DOHH2 (cell line): ENCODE measurements around the gene SENP2.
A peak's percentile ranks its signal among the peaks of the same experiment; 100 is the strongest.
"Not testable (repeated sequence)": the region's sequence is repeated elsewhere in the genome, so short reads cannot be mapped to it uniquely, and the experiment has no call there.

Experiments used
- H3F3A ChIP-seq: fragments of 200-600 bp; sonication (generic), shearing (Covaris generic); 2 replicates; pipeline ENCODE4 v1.6.0; 2016; ENCODE audit warnings: antibody characterized with exemption, mild to moderate bottlenecking; ENCODE audit not compliant: control insufficient read depth, insufficient read depth
- H3K27ac ChIP-seq: fragments of 200-600 bp; sonication (generic); 2 replicates; pipeline ENCODE4 v1.5.1; 2014; ENCODE audit warnings: low read depth, mild to moderate bottlenecking, low read length, moderate library complexity
- H3K27me3 ChIP-seq: fragments of 200-600 bp; sonication (generic); 2 replicates; pipeline ENCODE4 v1.6.1; 2014; ENCODE audit warnings: mild to moderate bottlenecking, low read length, mixed read lengths; ENCODE audit not compliant: control insufficient read depth
- H3K36me3 ChIP-seq: fragments of 200-600 bp; sonication (generic); 2 replicates; pipeline ENCODE4 v1.6.1; 2014; ENCODE audit warnings: mild to moderate bottlenecking, low read length, moderate library complexity, mixed read lengths; ENCODE audit not compliant: control insufficient read depth
- H3K4me1 ChIP-seq: fragments of 200-600 bp; sonication (generic); 2 replicates; pipeline ENCODE4 v1.6.1; 2014; ENCODE audit warnings: mild to moderate bottlenecking, low read length, mixed read lengths; ENCODE audit not compliant: control insufficient read depth
- H3K4me2 ChIP-seq: fragments of 200-600 bp; sonication (generic); 2 replicates; pipeline ENCODE4 v1.6.0; 2014; ENCODE audit warnings: mild to moderate bottlenecking, low read length, moderate library complexity
- H3K4me3 ChIP-seq: fragments of 200-600 bp; sonication (generic); 2 replicates; pipeline ENCODE4 v1.5.1; 2014; ENCODE audit warnings: mild to moderate bottlenecking, low read length, mixed read lengths
- H3K79me2 ChIP-seq: fragments of 200-600 bp; sonication (generic); 2 replicates; pipeline ENCODE4 v1.6.1; 2014; ENCODE audit warnings: mild to moderate bottlenecking, low read length, mixed read lengths; ENCODE audit not compliant: control insufficient read depth
- H3K9me2 ChIP-seq: fragments of 200-600 bp; sonication (generic); replicated peaks from 2 replicates; pipeline ENCODE4 v1.6.1; 2014; ENCODE audit warnings: mild to moderate bottlenecking, low read length, mixed read lengths; ENCODE audit not compliant: control insufficient read depth
- H3K9me3 ChIP-seq: fragments of 200-600 bp; sonication (generic); 2 replicates; pipeline ENCODE4 v1.6.1; 2014; ENCODE audit warnings: antibody characterized with exemption, low read length, mixed read lengths; ENCODE audit not compliant: control insufficient read depth, insufficient read depth
- H4K20me1 ChIP-seq: fragments of 200-600 bp; sonication (generic); 2 replicates; pipeline ENCODE4 v1.6.0; 2014; ENCODE audit warnings: low read depth, mild to moderate bottlenecking, antibody characterized with exemption, low read length, moderate library complexity; ENCODE audit not compliant: control insufficient read depth, insufficient read depth
- CTCF ChIP-seq: fragments of 200-600 bp; sonication (generic); IDR thresholded peaks from one replicate; pipeline ENCODE4 v1.5.1; 2014; ENCODE audit warnings: antibody characterized with exemption, mild to moderate bottlenecking, low read depth, low read length; ENCODE audit not compliant: poor library complexity, severe bottlenecking
- EZH2phosphoT487 ChIP-seq: fragments of 200-600 bp; sonication (generic); IDR thresholded peaks from 2 replicates; pipeline ENCODE4 v1.6.1; 2017; ENCODE audit warnings: borderline replicate concordance, mild to moderate bottlenecking, antibody characterized with exemption, low read length, moderate library complexity, mixed read lengths

Gene SENP2

GRCh38 chr3:185658943-185659342, 72.8 kb downstream of the SENP2 start:
- no peak overlapping the region for H3K27ac ChIP-seq
- no peak for TF ChIP-seq CTCF
- no peak for TF ChIP-seq EZH2phosphoT487
- H4K20me1 ChIP-seq = no peaks in the 10 kb centered on the region
- H3K79me2 ChIP-seq = no peaks in the 10 kb centered on the region
- peaks cover 18% of the 10 kb centered on the region for H3K27me3 ChIP-seq
- no peaks in the 10 kb centered on the region for H3K36me3 ChIP-seq
- no peaks in the 10 kb centered on the region for H3F3A ChIP-seq
- H3K9me2 ChIP-seq = no peaks in the 10 kb centered on the region
- no peaks in the 10 kb centered on the region for H3K4me1 ChIP-seq
- no peaks in the 10 kb centered on the region for H3K9me3 ChIP-seq
- no peak overlapping the region for H3K4me3 ChIP-seq
- H3K4me2 ChIP-seq = no peak overlapping the region

- no peaks in the 10 kb centered on the region for H3K4me1 ChIP-seq
- no peak overlapping the region for H3K4me3 ChIP-seq
- no peak overlapping the region for H3K4me2 ChIP-seq
- no peaks in the 10 kb centered on the region for H3K36me3 ChIP-seq
- TF ChIP-seq CTCF (peak; percentile 97), EZH2phosphoT487 (no peak)
- H3K9me2 ChIP-seq = no peaks in the 10 kb centered on the region
- no peaks in the 10 kb centered on the region for H3K79me2 ChIP-seq
- H3K9me3 ChIP-seq = no peaks in the 10 kb centered on the region
- H4K20me1 ChIP-seq = no peaks in the 10 kb centered on the region
- H3F3A ChIP-seq = no peaks in the 10 kb centered on the region
- H3K27me3 ChIP-seq = peaks cover 26% of the 10 kb centered on the region
- H3K27ac ChIP-seq = no peak overlapping the region
Observed at GRCh38 chr3:185659942-185660921, 74.1 kb downstream of the SENP2 start.

GRCh38 chr3:185661296-185661695, 75.2 kb downstream of the SENP2 start:
- peaks cover 26% of the 10 kb centered on the region for H3K27me3 ChIP-seq
- H3K27ac ChIP-seq, H3K79me2 ChIP-seq, H3K4me3 ChIP-seq, H3K9me2 ChIP-seq, H3K4me1 ChIP-seq, H4K20me1 ChIP-seq, H3K9me3 ChIP-seq, H3F3A ChIP-seq, H3K4me2 ChIP-seq, H3K36me3 ChIP-seq: not testable (repeated sequence)

- Histone ChIP-seq H3K27ac (no peak overlapping the region), H3K4me2 (no peak overlapping the region), H4K20me1 (no peaks in the 10 kb centered on the region), H3K79me2 (no peaks in the 10 kb centered on the region), H3F3A (no peaks in the 10 kb centered on the region), H3K36me3 (no peaks in the 10 kb centered on the region), H3K4me3 (no peak overlapping the region), H3K9me3 (no peaks in the 10 kb centered on the region), H3K9me2 (no peaks in the 10 kb centered on the region), H3K4me1 (no peaks in the 10 kb centered on the region), H3K27me3 (peaks cover 27% of the 10 kb centered on the region)
- TF ChIP-seq EZH2phosphoT487 = no peak
- TF ChIP-seq CTCF = no peak
Observed at GRCh38 chr3:185661772-185662171, 75.7 kb downstream of the SENP2 start.
